OCI-LY7 (cell line): ENCODE data around the gene DLX2. TPM values are rescaled to one million over a fixed set of nuclear protein-coding genes. Genes with fewer than 3 reads are reported as not detected.

Experiments
- BruUV-seq: library from RNA; stranded (reverse); fragments of 400-500 nt; replicated peaks from 2 replicates; lab custom pipeline; 2021; lab: Mats Ljungman, UMichigan
- CTCF ChIA-PET: fragments of 300-600 bp; sonication (Branson Sonifier 250); formaldehyde crosslinking; loops from one replicate; lab custom pipeline; 2022; ENCODE audit warnings: antibody characterized with exemption; ENCODE audit not compliant: unreplicated experiment; lab: Charles Lee
- POLR2A ChIA-PET: fragments of 300-600 bp; sonication (Branson Sonifier 250); formaldehyde crosslinking; loops from one replicate; lab custom pipeline; 2022; ENCODE audit warnings: antibody characterized with exemption; lab: Charles Lee
- DNase-seq: peaks from one replicate; pipeline ENCODE4 v3.0.0-alpha.2; 2015; ENCODE audit warnings: low spot score
- H2AFZ ChIP-seq: fragments of 200-600 bp; sonication (generic), shearing (Covaris generic); 2 replicates; pipeline ENCODE4 v1.6.1; 2014; ENCODE audit warnings: mild to moderate bottlenecking, antibody characterized with exemption, low read length, moderate library complexity
- H3K27ac ChIP-seq: fragments of 200-600 bp; sonication (generic); 2 replicates; pipeline ENCODE4 v1.5.1; 2014; ENCODE audit warnings: mixed run types, low read depth, mild to moderate bottlenecking, moderate library complexity, low read length, inconsistent platforms; ENCODE audit not compliant: poor library complexity, severe bottlenecking
- H3K36me3 ChIP-seq: fragments of 200-600 bp; sonication (generic); 2 replicates; pipeline ENCODE4 v1.6.1; 2014; ENCODE audit warnings: mild to moderate bottlenecking, antibody characterized with exemption, low read length, moderate library complexity, mixed read lengths; ENCODE audit not compliant: insufficient read depth
- H3K4me1 ChIP-seq: fragments of 200-600 bp; sonication (generic); 2 replicates; pipeline ENCODE4 v1.5.1; 2014; ENCODE audit warnings: mild to moderate bottlenecking, low read length; ENCODE audit not compliant: insufficient read depth, poor library complexity, severe bottlenecking
- H3K4me2 ChIP-seq: fragments of 200-600 bp; sonication (generic); 2 replicates; pipeline ENCODE4 v1.6.1; 2014; ENCODE audit warnings: mild to moderate bottlenecking, low read length
- H3K4me3 ChIP-seq: fragments of 200-600 bp; sonication (generic); 2 replicates; pipeline ENCODE4 v1.5.1; 2014; ENCODE audit warnings: mild to moderate bottlenecking, low read depth, low read length; ENCODE audit not compliant: poor library complexity, severe bottlenecking
- H3K79me2 ChIP-seq: fragments of 200-600 bp; sonication (generic); 2 replicates; pipeline ENCODE4 v1.6.1; 2016; ENCODE audit warnings: low read depth, mild to moderate bottlenecking, low read length, moderate library complexity, mixed read lengths; ENCODE audit not compliant: insufficient read depth
- H3K9me2 ChIP-seq: fragments of 200-600 bp; sonication (generic); 2 replicates; pipeline ENCODE4 v1.6.1; 2016; ENCODE audit warnings: mild to moderate bottlenecking, low read length, mixed read lengths; ENCODE audit not compliant: insufficient read depth
- H3K9me3 ChIP-seq: fragments of 200-600 bp; sonication (generic); 2 replicates; pipeline ENCODE4 v1.6.1; 2014; ENCODE audit warnings: mild to moderate bottlenecking, mixed run types, low read length, mixed read lengths
- H4K20me1 ChIP-seq: fragments of 200-600 bp; sonication (generic); 2 replicates; pipeline ENCODE4 v1.6.1; 2014; ENCODE audit warnings: mild to moderate bottlenecking, antibody characterized with exemption, low read length, moderate library complexity, mixed read lengths; ENCODE audit not compliant: insufficient read depth
- EZH2phosphoT487 ChIP-seq: fragments of 200-600 bp; sonication (generic); IDR thresholded peaks from 2 replicates; pipeline ENCODE4 v1.6.1; 2018; ENCODE audit warnings: low read depth, borderline replicate concordance, mild to moderate bottlenecking, mixed run types, antibody characterized with exemption, low read length, moderate library complexity, mixed read lengths
- intact Hi-C: fragments of 100-400 bp; cut with micrococcal nuclease; formaldehyde crosslinking; loops from one replicate; pipeline ENCODE4 v1.10.0; 2022; ENCODE audit not compliant: unreplicated experiment
- total RNA-seq, 2 experiments: library from RNA; depleted of rRNA in 1 of 2; stranded (reverse); fragments of >200 nt in 1 of 2; shearing (Covaris generic) in 1 of 2; gene quantifications; 2 replicates each; pipeline ENCODE4 v1.2.3, GENCODE V29; 2014 to 2022
- TF ChIP-seq, protein P1 (sequence below): fragments of 200-600 bp; sonication (generic); conservative IDR thresholded peaks from 2 replicates; pipeline ENCODE4 v1.5.1; 2014; ENCODE audit warnings: mild to moderate bottlenecking, antibody characterized with exemption, low read length, moderate library complexity, mixed read lengths

DLX2 gene
- total RNA-seq, 2 experiments from 2014 or later, result 0.22 TPM; not detected in 1

DNA sequence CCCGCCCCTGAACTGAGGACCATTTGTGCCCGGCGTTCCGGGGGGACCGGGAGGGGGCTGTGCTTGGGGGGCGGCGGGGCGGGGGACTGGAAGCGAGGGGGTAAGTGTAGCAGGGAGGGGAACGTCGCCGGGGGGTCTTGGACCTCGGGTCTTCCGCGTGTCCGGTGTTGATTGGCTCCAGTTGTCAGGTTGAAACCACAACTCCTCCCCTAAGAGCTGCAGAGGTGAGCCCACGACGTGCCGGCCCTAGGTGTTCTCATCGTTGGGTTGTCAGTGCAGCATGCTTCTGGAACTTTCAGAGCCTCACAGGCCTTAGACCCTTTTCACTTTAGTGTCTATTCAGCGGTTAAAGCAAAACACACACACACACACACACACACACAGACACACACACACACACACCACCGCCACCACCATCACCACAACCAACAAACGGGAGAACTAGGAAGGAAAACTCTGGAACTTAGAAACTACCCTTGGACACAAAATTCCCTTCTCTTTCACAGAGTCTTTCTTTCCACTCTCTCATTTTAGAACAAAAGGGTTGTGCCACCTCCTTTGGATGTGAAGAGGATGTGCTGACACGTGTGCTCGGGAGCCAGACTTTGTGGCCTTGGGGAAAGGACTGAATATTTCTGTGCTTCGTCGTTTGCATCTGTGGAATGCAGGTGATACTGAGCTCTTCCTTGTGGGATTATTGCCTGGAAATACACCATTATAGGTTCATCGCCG is 6.7 kb upstream of the DLX2 start:
- TF ChIP-seq EZH2phosphoT487, result no peak
- TF ChIP-seq, protein P1, sequence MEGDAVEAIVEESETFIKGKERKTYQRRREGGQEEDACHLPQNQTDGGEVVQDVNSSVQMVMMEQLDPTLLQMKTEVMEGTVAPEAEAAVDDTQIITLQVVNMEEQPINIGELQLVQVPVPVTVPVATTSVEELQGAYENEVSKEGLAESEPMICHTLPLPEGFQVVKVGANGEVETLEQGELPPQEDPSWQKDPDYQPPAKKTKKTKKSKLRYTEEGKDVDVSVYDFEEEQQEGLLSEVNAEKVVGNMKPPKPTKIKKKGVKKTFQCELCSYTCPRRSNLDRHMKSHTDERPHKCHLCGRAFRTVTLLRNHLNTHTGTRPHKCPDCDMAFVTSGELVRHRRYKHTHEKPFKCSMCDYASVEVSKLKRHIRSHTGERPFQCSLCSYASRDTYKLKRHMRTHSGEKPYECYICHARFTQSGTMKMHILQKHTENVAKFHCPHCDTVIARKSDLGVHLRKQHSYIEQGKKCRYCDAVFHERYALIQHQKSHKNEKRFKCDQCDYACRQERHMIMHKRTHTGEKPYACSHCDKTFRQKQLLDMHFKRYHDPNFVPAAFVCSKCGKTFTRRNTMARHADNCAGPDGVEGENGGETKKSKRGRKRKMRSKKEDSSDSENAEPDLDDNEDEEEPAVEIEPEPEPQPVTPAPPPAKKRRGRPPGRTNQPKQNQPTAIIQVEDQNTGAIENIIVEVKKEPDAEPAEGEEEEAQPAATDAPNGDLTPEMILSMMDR, result no peak
- Histone ChIP-seq H4K20me1 (no peaks in the 10 kb centered on the region), H3K4me1 (no peaks in the 10 kb centered on the region), H2AFZ (no peak overlapping the region), H3K27ac (no peak overlapping the region), H3K79me2 (no peaks in the 10 kb centered on the region), H3K36me3 (no peaks in the 10 kb centered on the region), H3K4me2 (no peak overlapping the region), H3K9me3 (no peaks in the 10 kb centered on the region), H3K9me2 (no peaks in the 10 kb centered on the region), H3K4me3 (no peak overlapping the region)
- intact Hi-C loops, result loop anchor here (10.0 kb wide), 1 partner anchor 105 kb away; no protein-coding TSS in a partner anchor
- BruUV-seq, result no TSS peak
- no peak for DNase-seq
- CTCF ChIA-PET, result no interaction called here
- POLR2A ChIA-PET, result interaction anchor here (0.6 to 0.8 kb wide), 2 partner anchors 18 to 526 kb away, joined by 3 read pairs; no protein-coding TSS in a partner anchor

DNA sequence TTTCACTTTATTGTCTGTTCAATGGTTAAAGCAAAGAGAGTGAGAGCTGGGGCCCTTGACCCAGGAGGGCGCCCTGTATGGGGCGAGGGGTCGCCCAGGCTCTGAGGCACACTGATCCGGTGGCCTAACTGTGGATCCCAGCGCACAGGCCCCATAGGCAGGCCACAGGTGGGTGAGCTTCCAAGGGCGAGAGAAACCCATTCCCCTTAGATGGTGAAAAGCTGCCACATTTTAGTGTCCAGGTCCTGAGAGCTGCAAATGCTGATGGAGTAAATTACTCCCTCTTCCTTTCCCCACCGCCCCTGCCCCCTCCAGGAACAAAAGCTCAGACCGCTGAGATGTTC is 5.9 kb upstream of the DLX2 start:
- Histone ChIP-seq H3K9me2 (no peaks in the 10 kb centered on the region), H3K4me3 (no peak overlapping the region), H2AFZ (no peak overlapping the region), H3K79me2 (no peaks in the 10 kb centered on the region), H3K4me2 (no peak overlapping the region), H4K20me1 (no peaks in the 10 kb centered on the region), H3K4me1 (no peaks in the 10 kb centered on the region), H3K9me3 (no peaks in the 10 kb centered on the region), H3K27ac (no peak overlapping the region), H3K36me3 (no peaks in the 10 kb centered on the region)
- ChIA-PET POLR2A (interaction anchor here (0.7 kb wide), 1 partner anchor 19 kb away, joined by 3 read pairs; no protein-coding TSS in a partner anchor), CTCF (no interaction called here)
- TF ChIP-seq EZH2phosphoT487, result no peak
- TF ChIP-seq, protein P1, result no peak
- intact Hi-C loops, result loop anchor here (10.0 kb wide), 1 partner anchor 104 kb away; no protein-coding TSS in a partner anchor
- DNase-seq, result no peak
- no TSS peak for BruUV-seq
